NCI-H524 (cell line): ENCODE data around the gene SSX2B.
"Not testable (repeated sequence)": the region's sequence is repeated elsewhere in the genome, so short reads cannot be mapped to it uniquely, and the experiment has no call there.

Experiments used
- DNase-seq, 2 experiments: peaks; one replicate each; lab custom pipeline; 2025; lab: John Stamatoyannopoulos, UW

Gene SSX2B, protein sequence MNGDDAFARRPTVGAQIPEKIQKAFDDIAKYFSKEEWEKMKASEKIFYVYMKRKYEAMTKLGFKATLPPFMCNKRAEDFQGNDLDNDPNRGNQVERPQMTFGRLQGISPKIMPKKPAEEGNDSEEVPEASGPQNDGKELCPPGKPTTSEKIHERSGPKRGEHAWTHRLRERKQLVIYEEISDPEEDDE

DNA sequence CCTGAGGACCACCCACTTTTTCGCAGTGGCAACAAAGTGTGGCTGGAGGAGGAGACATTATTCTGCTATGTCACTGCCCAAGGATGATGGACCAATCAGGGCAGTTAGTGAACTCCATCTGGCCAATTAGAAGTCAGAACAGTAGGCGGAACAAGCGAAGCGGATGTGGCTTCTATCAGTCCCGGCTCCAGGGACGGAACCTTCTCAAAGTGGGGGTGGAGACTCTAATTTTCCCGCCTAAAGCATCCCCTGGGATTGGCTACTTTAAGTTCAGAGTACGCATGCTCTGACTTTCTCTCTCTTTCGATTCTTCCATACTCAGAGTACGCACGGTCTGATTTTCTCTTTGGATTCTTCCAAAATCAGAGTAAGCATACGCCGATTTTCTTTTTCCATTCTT, at the start of gene SSX2B:
Gene SSX2B, plus strand, starts transcription at position 301 of the 400 bp plus-strand sequence. CDS start 1,429 bp downstream, outside the sequence.
- not testable (repeated sequence) for DNase-seq

DNA sequence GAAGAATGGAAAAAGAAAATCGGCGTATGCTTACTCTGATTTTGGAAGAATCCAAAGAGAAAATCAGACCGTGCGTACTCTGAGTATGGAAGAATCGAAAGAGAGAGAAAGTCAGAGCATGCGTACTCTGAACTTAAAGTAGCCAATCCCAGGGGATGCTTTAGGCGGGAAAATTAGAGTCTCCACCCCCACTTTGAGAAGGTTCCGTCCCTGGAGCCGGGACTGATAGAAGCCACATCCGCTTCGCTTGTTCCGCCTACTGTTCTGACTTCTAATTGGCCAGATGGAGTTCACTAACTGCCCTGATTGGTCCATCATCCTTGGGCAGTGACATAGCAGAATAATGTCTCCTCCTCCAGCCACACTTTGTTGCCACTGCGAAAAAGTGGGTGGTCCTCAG, 44.0 kb upstream of the SSX2B start, which contains the start of gene SSX2:
Gene SSX2, minus strand, starts transcription at position 101 of the 400 bp plus-strand sequence. CDS start 1,429 bp downstream, outside the sequence.
- DNase-seq: not testable (repeated sequence)

DNA sequence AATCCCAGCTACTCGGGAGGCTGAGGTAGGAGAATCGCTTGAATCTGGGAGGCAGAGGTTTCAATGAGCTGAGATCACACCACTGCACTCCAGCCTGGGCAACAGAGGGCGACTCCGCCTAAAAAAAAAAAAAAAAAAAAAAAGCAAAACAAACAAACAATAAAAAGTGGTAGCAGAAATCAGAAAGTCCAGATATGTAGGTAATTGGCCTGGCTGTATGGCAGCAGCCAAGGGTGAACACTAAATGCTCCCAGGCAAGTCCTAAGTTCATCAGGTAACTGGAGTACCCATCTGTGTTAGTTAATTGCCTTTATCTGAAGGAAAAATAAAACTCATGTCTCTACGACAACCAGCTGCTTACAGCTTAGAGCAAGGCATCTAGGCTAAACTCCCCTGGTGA, 14.9 kb downstream of the SSX2B start:
- DNase-seq: not testable (repeated sequence)

- not testable (repeated sequence) for DNase-seq
These were observed 22.5 kb downstream of the SSX2B start for GRCh38 chrX:52773504-52773903.

DNA sequence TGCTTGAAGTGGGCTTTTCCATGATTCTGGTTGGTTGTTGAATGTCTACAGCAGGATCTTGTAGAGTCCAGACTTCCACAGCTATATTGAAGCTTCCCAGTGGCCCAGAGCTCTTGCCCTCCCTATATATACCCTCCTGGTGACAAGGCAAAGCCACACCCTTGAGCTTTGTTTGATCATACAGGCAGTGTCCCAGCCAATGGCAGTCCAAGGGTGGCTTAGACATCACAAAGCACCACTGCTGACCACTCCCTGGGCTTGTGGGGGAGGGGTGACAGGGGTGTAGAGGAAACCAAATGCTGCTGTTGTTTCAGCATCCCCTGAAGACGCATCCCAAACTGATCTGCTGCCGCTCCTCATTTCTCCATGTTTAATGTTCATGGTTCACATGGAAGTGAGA, 46.3 kb downstream of the SSX2B start, which contains the start of gene SPANXN5:
Gene SPANXN5, minus strand, starts transcription at position 101 of the 400 bp plus-strand sequence. Its CDS starts 79 bp downstream, at position 22.
- DNase-seq: not testable (repeated sequence)

- DNase-seq: not testable (repeated sequence)
These were observed 53.8 kb downstream of the SSX2B start for GRCh38 chrX:52804876-52805275.
